Hepatocyte (in vitro differentiated cells): ENCODE measurements around the gene FAM72A.

Experiments
- CTCF ChIP-seq: fragments of 200-600 bp; sonication (generic); IDR thresholded peaks from 2 replicates; pipeline ENCODE4 v1.5.1; 2016; ENCODE audit warnings: antibody characterized with exemption, mild to moderate bottlenecking; ENCODE audit not compliant: poor library complexity
- EZH2 ChIP-seq: fragments of 200-600 bp; sonication (generic); IDR thresholded peaks from 2 replicates; pipeline ENCODE4 v1.6.1; 2016; ENCODE audit warnings: antibody characterized with exemption, mild to moderate bottlenecking, borderline replicate concordance

GRCh38 chr1:206144605-206145004, 58.0 kb downstream of the FAM72A start:
- no peak for TF ChIP-seq CTCF
- no peak for TF ChIP-seq EZH2
